RWPE1 (cell line): ENCODE measurements around the gene MOV10.

Source experiments
- CTCF ChIA-PET: fragments of 350-600 bp; sonication (Branson Sonifier 250); formaldehyde crosslinking; extraction: SDS; loops from one replicate; lab custom pipeline; 2021; lab: Yijun Ruan, JAX
- POLR2A ChIA-PET: fragments of 400-600 bp; formaldehyde crosslinking; extraction: SDS; loops from one replicate; lab custom pipeline; 2020; ENCODE audit warnings: antibody characterized with exemption; ENCODE audit not compliant: low non-redundant PET; lab: Yijun Ruan, JAX
- DNase-seq: peaks from one replicate; pipeline ENCODE4 v3.0.0; 2012; ENCODE audit warnings: low spot score
- H3K27ac ChIP-seq: fragments of 450-650 bp; 2 replicates; pipeline ENCODE4 v1.5.1; 2017
- TF ChIP-seq, protein P1 (sequence below): fragments of 450-650 bp; conservative IDR thresholded peaks from 2 replicates; pipeline ENCODE4 v1.5.1; 2017; ENCODE audit warnings: low read depth, mild to moderate bottlenecking

Gene MOV10

GRCh38 chr1:112643080-112643479 lies 31.4 kb upstream of the MOV10 start:
- TF ChIP-seq, protein P1, sequence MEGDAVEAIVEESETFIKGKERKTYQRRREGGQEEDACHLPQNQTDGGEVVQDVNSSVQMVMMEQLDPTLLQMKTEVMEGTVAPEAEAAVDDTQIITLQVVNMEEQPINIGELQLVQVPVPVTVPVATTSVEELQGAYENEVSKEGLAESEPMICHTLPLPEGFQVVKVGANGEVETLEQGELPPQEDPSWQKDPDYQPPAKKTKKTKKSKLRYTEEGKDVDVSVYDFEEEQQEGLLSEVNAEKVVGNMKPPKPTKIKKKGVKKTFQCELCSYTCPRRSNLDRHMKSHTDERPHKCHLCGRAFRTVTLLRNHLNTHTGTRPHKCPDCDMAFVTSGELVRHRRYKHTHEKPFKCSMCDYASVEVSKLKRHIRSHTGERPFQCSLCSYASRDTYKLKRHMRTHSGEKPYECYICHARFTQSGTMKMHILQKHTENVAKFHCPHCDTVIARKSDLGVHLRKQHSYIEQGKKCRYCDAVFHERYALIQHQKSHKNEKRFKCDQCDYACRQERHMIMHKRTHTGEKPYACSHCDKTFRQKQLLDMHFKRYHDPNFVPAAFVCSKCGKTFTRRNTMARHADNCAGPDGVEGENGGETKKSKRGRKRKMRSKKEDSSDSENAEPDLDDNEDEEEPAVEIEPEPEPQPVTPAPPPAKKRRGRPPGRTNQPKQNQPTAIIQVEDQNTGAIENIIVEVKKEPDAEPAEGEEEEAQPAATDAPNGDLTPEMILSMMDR, result no peak
- ChIA-PET CTCF (no interaction called here), POLR2A (no interaction called here)
- DNase-seq, result no peak
- no peak overlapping the region for H3K27ac ChIP-seq

- TF ChIP-seq, protein P1, result no peak
- POLR2A ChIA-PET, result no interaction called here
- H3K27ac ChIP-seq, result peak overlapping the region; percentile 52
- CTCF ChIA-PET, result no interaction called here
- DNase-seq, result no peak
These were observed 28.2 kb upstream of the MOV10 start for GRCh38 chr1:112646225-112646624.

GRCh38 chr1:112651205-112651604 lies 23.3 kb upstream of the MOV10 start:
- CTCF ChIA-PET, result interaction anchor here (0.7 kb wide), 1 partner anchor 421 kb away, joined by 3 read pairs; no protein-coding TSS in a partner anchor
- TF ChIP-seq, protein P1, result no peak
- POLR2A ChIA-PET, result no interaction called here
- DNase-seq, result no peak
- no peak overlapping the region for H3K27ac ChIP-seq

DNA sequence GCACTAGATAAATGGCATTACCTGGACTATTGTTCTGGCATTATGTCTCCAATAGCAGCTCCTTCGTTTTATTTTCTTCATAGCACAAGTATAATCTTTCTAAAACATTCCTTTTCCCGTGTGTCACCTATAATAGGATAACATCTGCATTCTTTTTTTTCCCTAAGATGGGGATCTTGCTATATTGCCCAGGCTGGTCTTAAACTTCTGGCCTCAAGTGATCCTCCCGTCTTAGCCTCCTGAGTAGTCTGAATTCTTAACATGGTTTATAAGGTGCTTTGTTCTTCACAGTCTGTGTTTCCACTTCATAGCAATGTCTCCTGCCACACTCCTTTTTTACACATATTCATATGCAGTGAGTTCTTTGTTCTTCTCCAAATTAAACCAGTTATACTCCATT lies 8.6 kb upstream of the MOV10 start:
- no peak overlapping the region for H3K27ac ChIP-seq
- no peak for DNase-seq
- ChIA-PET CTCF (interaction anchor here (0.6 kb wide), 1 partner anchor 22 kb away, joined by 3 read pairs; no protein-coding TSS in a partner anchor), POLR2A (no interaction called here)
- TF ChIP-seq, protein P1, result no peak

- DNase-seq, result no peak
- CTCF ChIA-PET, result no interaction called here
- H3K27ac ChIP-seq, result no peak overlapping the region
- POLR2A ChIA-PET, result no interaction called here
- TF ChIP-seq, protein P1, result no peak
These were observed 7.5 kb upstream of the MOV10 start for GRCh38 chr1:112666946-112667345.

DNA sequence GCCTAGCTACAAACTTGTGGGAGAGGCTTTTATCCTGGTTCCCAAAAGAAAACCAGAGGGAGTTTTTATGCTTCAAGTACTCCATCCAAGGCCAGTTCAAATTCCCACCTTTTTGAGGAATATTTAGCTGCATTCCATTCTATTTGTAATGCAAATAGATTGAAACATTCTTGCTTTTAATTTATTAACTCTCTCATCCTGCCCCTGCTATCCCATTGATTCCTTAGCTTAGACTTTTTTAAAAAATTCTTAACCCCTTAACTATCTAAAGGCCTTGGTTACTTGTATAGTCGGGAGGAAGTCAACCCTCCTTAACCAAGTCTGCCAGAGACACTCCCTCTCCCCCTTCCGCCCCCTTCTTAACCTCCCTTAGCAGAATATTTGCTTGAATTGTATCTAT lies 2.5 kb upstream of the MOV10 start:
- CTCF ChIA-PET, result interaction anchor here (1.1 kb wide), 1 partner anchor 13 kb away, joined by 4 read pairs; no protein-coding TSS in a partner anchor
- TF ChIP-seq, protein P1, result no peak
- POLR2A ChIA-PET, result no interaction called here

More for the DNA sequence above, 2.5 kb upstream of the MOV10 start:
- H3K27ac ChIP-seq, result no peak overlapping the region
- no peak for DNase-seq
